Stimulated activated CD8-positive, alpha-beta memory T cell treated with anti-CD3 and anti-CD28 coated beads, Interleukin-7, amount 100 ng/mL, for 1 hour (primary cell): ENCODE measurements around the gene SRP19.
"Not testable (repeated sequence)": the region's sequence is repeated elsewhere in the genome, so short reads cannot be mapped to it uniquely, and the experiment has no call there.

Experiments used
- DNase-seq, 2 donors: peaks; one replicate each; pipeline ENCODE4 v3.0.0-alpha.2; 2020; ENCODE audit warnings: low read depth in 2 of 2

Gene SRP19

DNA sequence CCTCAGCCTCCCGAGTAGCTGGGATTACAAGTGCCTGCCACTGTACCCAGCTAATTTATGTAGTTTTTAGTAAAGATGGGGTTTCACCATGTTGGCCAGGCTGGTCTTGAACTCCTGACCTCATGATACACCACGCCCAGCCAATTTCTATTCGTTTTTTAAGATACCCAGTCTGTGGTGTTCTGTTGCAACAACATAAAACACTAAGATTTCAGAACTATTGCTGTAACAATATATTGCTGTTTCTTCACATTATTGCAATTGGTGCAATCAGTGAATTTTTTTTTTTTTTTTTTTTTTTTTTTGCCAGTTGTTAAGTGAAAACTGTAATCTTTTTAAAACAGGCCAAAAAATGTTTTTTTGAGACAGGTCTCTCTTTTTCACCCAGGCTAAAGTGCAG is 9.9 kb downstream of the SRP19 start:
- DNase-seq = no peak

DNA sequence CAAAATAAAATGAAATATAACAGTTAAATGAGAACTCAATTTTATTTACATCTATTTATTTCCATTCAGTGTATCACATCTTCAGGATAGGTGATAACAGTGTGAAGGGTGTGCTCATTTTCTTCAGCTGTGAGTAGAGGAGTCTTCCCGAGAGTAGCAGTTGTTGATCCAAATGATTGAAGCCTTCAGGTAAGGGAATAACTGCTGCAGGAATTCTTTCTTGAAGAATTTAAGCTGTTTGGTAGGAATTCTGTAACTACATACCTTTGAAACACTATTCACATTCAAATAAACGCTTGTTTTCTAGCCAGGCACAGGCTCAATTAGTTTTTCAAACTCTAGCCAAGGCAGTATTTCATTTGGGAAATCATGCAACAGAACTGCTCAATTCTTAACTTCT is 15.3 kb downstream of the SRP19 start:
- DNase-seq = no peak

DNA sequence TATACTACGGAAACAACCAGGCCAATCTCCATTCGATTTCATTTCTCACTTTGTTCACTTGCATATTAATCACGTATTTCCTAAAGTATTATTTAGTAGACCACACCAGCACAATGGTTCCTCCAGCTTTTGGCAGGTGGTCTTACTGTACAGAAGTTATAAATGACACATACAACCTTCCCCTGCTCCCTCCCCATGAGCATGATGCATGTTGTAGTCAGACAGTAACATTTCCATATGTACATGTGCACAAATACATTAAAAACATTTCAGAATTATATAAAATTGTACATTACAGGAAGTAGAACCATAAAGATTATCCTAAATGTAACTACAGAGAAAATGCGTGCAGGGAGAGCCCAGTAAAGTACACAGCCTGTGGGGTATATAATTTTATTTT is 17.0 kb downstream of the SRP19 start:
- no peak for DNase-seq

DNA sequence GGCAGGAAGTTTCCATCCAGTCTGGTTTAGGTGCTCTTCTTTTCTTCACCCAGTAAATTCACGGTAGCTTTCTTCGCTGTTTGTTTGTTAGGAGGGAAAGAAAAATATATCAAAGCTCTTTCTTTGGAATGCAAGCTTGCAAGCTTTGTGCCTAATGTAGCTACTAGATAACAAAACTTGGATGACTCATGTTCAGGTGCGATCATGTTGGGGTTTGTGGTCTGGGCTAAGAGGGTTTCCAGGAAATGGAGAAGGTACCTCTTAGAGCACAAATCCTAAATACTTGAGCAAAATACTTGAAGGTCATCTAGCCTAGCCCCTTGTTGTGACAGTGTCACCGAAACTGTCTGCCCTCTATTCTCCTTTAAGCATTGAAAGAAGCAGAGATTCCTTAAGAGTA is 17.7 kb downstream of the SRP19 start:
- DNase-seq = peak; percentile 12 to 19

DNA sequence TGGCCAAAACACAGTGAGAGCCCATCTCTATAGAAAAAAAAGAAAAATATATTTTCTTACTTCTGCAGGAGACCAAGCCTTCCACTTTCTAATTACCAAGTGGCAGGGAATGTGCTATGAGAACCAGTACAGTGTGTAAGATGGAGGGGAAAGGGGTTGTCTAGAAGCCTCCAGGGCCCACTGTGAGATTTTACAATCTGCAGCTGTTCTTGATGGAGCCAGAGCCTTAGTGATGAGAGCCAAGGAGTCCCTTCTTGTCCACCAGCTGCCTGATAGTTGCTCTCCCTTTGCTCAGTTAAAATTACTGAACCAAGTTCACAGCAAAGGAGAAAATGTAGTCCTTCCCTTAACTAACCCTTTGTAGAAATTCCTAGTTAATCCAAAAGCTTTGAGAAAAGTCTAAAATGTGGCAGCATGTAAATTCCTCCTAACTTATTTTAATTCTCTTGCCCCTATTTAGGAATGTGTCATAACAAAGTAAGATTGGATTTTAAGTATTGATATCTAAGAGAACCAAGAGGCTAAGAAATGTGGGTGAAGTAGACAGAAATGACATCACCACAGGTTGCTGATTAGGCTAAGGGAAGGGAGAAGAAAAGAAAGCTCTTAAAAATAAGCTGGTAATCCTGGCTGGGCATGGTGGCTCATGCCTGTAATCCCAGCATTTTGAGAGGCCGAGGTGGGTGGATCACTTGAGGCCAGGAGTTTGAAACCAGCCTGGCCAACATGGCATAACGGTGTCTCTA is 19.3 kb downstream of the SRP19 start:
- no peak for DNase-seq

DNA sequence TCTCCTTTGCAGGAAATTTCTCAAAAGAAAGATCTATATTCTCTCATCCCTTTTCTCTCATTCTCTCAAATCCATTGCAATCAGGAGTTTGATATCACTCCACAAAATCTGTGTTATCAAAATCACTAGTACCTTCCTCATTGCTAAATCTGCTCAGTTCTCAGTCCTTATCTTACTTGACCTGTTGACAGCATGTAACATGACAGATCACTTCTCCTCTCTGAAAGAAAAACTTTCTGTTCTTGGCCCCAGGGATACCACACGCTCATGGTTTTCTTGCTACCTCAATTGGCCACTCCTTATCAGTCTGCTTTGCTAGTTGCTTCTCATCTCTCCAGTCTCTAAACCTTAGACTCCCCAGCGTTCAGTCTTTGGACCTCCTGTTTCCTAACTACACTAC is 22.1 kb downstream of the SRP19 start:
- no peak for DNase-seq

DNA sequence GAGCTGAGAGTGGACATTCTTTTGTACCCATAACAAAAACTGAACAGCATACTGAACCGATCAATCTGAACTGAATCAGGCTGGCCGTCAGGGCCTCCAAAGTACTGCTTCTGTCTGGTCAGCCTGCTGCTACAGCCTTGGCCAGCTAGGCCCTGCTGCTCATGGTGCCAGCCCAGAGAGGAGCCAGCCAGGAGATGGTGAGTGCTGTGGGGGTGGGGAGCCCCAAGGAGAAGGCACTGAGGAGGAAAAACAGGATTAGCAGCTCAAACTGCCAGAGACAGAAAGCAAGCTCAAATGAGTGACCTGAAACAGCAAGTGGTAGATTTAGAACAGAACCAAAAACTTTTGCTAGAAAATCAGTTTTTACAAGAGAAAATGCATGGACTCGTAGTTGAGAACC is 23.9 kb downstream of the SRP19 start:
- no peak for DNase-seq

DNA sequence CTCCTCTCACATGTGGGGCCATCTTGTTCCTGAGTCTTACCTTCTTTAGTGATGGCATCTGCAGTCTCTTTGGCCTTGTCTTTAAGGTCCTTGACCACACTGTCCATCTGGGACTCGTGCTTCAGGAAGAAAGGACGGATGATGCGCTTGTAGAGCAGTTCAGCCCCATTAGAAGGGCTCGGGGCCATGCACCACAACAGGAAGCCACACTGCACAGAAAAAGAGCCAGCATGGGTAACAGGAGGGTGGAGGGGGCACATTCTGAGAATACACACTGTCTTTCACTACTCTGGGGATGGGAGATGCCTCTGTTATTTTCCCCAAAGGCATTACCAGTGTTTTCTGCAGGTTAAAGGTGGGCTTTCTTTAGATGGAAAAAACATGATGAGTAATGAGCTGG is 25.9 kb downstream of the SRP19 start:
- DNase-seq = peak in 1 of 2 donors; percentile 8

DNA sequence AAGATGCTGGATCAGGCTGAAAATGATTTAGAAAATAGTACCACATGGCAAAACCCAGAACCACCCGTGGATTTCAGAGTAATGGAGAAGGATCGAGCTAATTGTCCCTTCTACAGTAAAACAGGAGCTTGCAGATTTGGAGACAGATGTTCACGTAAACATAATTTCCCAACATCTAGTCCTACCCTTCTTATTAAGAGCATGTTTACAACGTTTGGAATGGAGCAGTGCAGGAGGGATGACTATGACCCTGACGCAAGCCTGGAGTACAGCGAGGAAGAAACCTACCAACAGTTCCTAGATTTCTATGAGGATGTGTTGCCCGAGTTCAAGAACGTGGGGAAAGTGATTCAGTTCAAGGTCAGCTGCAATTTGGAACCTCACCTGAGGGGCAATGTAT is 31.0 kb downstream of the SRP19 start:
- DNase-seq = not testable (repeated sequence)

DNA sequence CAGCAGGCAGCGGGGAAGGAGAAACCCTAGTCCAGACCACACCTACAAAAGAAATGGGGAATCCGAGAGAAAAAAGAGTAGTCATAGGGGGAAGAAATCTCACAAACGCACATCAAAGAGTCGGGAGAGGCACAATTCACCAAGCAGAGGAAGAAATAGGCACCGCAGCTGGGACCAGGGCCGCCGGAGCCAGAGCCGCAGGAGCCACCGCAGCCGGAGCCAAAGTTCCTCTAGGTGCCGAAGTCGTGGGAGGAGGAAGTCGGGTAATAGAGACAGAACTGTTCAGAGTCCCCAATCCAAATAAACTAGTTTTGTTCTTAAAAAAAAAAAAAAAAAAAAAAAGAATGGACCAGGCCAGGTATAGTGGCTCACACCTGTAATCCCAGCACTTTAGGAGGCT is 31.7 kb downstream of the SRP19 start:
- no peak for DNase-seq

DNA sequence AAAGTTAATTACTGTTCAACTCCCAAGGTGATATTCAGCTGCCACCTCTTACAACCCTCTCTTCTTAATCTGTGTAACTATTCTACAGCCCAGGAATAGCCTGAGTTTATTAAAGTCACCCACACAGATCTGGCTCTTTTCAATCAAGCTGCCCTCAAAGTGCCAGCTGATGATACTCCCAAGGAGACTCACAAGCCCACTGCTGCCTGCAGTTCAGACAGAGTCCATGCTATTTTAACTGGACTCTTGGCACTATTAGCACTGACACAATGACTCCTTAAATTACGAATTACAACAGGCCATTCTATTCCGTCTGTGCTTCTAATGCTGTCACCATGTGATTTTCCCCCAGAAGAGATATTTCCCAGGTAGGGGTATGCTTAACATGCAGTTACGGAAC is 34.6 kb downstream of the SRP19 start:
- no peak for DNase-seq

DNA sequence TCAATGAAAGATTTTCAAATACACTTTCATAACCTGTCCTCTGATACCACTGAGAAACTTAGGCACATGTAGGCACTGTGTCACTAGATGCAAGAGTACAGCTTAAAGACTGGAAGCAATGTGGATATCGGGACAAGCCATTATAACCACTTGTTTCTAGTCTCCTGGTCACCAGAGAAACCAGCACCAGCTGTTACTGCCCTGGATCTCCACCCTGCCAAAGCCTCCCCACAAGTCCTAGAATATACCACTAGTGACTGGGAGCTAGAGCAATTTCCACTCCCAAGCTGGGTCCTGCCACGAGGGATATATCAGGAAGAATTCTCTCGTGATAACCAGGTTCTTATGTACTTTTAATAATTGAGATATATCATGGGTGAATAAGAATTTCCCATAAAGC is 41.5 kb downstream of the SRP19 start:
- DNase-seq = no peak

DNA sequence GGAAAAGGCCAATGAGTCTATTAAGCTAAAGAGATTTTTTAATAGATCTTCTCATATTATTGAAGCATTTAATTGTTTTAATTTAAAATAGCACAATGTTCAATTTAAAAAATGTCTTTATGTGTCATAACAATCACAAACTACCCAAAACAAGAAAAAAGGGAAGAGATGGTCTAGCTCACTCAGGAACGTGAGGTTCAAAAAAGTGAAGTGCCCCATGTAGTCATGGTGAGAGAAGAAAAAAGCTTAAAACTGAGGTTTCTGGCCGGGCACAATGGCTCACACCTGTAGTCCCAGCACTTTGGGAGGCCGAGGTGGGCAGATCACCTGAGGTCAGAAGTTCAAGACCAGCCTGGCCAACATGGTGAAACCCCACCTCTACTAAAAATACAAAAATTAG is 43.9 kb downstream of the SRP19 start:
- not testable (repeated sequence) for DNase-seq

DNA sequence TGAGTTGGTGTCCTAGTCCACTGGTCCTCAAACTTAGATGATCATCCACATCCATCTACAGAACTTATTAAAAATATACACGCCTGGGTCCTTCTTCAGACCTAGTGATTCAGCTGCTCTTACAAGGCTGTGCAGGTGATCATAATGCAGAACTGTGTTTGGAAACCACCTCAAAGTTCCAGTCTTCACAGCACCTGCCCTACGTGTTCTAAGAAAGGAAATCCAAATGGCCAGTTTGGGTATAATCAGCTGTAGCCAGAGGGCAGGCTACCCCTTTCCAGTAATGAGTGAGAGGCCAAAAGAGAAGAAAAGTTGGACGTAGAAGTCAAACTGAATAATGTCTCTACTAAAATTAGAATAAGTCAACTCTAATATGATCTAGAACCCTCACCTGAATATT is 45.5 kb downstream of the SRP19 start:
- DNase-seq = no peak

DNA sequence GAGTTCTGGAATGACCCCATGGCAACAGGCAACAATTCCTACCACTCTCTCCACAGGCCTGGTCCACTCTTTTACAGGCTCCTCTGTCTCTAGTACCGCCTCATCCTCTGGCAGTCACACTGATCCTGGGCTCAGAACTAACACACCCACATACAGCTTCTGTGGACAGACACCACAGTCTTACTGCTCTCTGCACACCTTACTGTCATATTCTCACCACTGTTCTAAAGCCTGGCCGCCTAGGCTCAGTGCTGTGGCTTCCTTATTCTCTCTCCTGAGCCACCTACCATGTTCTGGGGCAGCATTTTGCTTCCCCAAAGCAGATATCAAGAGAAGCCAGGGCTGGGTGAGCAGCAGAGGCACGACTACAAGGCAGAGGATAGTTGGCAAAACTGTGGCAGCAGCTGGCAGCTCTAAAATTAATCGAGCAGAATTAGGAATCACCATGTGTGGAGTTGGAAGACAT is 46.1 kb downstream of the SRP19 start:
- DNase-seq = no peak

DNA sequence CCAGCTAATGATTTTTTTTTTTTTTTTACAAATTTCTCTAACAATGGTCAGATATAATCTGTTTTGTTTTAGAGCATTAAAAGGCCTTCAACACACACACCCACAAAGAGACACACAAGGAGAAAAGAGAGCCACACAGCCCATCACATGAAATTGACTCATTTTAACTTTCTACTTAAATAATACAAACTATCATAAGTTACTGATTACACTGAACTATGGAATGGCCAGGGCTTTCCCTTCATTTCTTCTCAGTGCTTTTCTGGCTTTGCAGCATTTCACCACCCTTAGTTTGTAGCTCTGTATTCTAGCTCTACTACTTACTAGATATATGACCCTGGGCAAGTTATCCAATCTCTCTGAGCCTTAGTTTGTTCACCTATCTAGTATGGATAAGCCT is 47.8 kb downstream of the SRP19 start:
- DNase-seq = no peak

DNA sequence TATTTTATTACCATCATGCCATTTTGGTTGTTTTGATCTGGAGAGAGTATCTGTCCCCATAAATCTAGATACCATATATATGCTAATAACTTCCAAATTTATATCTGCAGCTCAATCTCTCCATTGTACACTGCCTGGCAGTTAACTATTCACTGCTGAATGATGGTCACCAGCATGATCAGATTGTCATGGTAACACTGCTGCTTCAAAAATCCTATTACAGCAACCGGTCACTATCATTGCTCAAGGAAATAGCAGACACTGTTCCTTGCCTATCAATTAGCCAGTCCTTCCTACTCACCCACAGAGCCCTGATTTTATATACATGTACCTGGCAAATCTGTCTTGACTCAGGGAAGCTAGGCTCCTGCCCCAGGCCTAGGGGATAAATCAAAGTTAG is 49.4 kb downstream of the SRP19 start:
- DNase-seq = no peak

DNA sequence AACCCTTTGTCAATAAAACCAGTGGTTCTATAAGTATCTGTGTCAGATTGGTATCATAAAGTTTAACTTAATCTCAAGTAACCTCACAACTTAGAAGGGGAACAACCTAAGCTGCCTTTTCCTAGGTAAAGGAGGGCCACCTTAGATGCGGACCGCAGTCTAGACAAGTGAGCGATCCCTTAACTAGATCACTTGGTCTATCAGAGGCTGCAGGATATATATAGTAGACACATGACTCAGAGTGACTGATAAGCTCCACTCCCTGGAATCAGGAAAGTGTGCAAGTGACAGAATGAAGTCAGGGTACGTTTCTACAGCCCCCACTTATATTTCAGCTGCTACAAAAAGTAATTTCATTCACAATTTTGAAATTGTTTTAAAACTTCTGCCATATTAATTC is 53.5 kb downstream of the SRP19 start:
- DNase-seq = no peak

DNA sequence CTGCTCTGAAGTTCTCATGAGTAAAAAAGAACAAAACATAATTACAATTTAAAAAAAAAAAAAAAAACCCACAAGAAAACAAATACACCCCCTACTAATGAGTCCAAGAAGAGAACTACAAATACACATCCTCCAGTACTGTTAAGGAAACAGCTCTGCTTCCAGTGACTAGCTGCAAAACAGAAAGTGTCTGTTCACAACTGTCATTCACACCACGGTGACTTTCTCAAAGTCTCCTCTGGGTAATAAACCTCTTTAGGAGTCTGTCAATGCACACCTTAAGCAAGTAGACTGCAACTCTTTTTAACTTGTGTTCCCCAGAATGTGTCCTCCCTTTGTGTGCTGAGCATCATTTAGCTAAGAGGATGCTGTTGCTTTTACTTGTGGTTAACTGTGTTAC is 54.7 kb downstream of the SRP19 start:
- DNase-seq = no peak

DNA sequence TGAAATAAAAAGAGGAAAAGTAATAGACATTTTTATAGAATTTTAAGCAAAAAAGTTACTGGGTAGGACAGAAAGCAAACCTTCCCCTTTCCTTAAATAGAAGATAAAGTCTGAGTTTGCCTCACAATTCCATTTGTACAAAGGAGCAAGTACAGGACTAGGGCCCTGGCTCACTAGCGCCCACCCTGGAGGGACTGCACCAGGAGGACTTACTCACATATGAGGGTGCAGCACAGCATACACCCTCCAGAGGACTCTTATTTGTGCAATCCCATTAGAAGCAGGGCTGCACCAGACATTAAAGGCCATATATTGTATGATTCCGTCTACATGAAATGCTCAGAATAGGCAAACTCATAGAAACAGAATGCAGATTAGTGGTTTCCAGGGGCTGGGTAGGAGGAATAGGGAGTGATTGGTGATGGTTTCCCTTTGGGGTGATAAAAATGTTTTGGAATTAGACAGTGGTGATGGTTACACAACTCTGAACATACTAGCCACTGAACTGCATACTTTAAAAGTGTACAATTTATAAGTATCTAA is 56.4 kb downstream of the SRP19 start:
- DNase-seq = no peak

DNA sequence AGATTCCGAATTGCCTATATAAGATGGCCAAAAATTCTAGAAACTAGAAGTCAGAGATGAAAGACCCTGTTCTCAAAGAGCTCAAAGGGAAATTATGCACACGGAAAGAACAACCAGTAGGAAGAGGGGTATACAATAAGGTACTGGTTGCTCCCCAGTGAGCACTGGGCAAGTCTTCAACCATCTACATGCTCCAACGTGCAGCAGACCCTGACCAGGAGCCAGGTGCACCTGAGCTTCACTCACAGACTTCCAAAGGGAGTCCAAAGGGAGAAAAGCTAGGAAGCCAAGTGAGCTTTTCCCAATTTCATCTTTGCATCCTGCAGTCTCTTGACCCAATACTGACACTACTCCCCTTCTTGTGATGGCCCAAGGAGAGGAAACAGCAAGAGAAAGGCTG is 57.0 kb downstream of the SRP19 start:
- no peak for DNase-seq

DNA sequence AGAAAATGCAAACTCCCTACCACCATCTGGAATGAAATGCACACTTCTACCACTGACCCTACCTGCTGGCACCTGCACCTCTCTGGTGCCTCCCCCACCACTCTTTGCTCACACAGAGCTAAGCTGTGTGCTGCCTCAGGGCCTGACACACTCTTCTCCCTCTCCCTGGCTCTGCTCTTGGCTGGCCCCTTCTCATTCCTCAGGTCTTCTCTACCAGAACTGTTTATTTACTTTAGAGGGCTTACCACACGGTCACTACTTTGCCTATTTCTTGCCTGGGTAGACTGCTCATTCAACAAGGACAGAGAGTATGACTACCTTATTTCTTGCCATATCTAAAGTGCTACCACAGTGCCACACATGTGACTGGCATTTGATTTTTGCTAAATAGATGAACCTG is 57.6 kb downstream of the SRP19 start:
- no peak for DNase-seq
